22Rv1 (cell line): Measurements from ENCODE around the gene AOPEP.

Source experiments
- CTCF ChIP-seq: fragments of 450-650 bp; IDR thresholded peaks from 2 replicates; pipeline ENCODE4 v1.5.1; 2017; ENCODE audit warnings: mild to moderate bottlenecking
- ZFX ChIP-seq: fragments of 450-650 bp; IDR thresholded peaks from 2 replicates; pipeline ENCODE4 v1.6.1; 2017; ENCODE audit warnings: antibody characterized with exemption, borderline replicate concordance

- TF ChIP-seq CTCF (peak; percentile 80), ZFX (no peak)
These were observed 45.0 kb upstream of the AOPEP start for GRCh38 chr9:94681508-94681907.
